Adipocyte (in vitro differentiated cells): Measurements from ENCODE around the gene GPN1.
"Not testable (repeated sequence)": the region's sequence is repeated elsewhere in the genome, so short reads cannot be mapped to it uniquely, and the experiment has no call there.

Experiments used
- DNase-seq: peaks from one replicate; pipeline ENCODE4 v3.0.0-alpha.2; 2015; ENCODE audit warnings: low read depth
- H3K27me3 ChIP-seq: replicated peaks from 2 replicates; pipeline ENCODE4 v1.7.0; 2013; ENCODE audit warnings: mild to moderate bottlenecking, low read length, moderate library complexity; ENCODE audit not compliant: control insufficient read depth, insufficient read depth
- H3K36me3 ChIP-seq: 2 replicates; pipeline ENCODE4 v1.7.0; 2013; ENCODE audit warnings: low read length, mild to moderate bottlenecking, moderate library complexity; ENCODE audit not compliant: control insufficient read depth, insufficient read depth, severe bottlenecking
- H3K4me1 ChIP-seq: 2 replicates; pipeline ENCODE4 v1.7.0; 2013; ENCODE audit warnings: mild to moderate bottlenecking, low read length, moderate library complexity; ENCODE audit not compliant: control insufficient read depth, insufficient read depth
- H3K4me3 ChIP-seq: 2 replicates; pipeline ENCODE4 v1.7.0; 2013; ENCODE audit warnings: mild to moderate bottlenecking, low read length, moderate library complexity
- H3K9ac ChIP-seq: 2 replicates; pipeline ENCODE4 v1.7.0; 2013; ENCODE audit warnings: mild to moderate bottlenecking, low read length, moderate library complexity
- H3K9me3 ChIP-seq: 2 replicates; pipeline ENCODE4 v1.7.0; 2013; ENCODE audit warnings: mild to moderate bottlenecking, low read length, moderate library complexity; ENCODE audit not compliant: control insufficient read depth

Gene GPN1

DNA sequence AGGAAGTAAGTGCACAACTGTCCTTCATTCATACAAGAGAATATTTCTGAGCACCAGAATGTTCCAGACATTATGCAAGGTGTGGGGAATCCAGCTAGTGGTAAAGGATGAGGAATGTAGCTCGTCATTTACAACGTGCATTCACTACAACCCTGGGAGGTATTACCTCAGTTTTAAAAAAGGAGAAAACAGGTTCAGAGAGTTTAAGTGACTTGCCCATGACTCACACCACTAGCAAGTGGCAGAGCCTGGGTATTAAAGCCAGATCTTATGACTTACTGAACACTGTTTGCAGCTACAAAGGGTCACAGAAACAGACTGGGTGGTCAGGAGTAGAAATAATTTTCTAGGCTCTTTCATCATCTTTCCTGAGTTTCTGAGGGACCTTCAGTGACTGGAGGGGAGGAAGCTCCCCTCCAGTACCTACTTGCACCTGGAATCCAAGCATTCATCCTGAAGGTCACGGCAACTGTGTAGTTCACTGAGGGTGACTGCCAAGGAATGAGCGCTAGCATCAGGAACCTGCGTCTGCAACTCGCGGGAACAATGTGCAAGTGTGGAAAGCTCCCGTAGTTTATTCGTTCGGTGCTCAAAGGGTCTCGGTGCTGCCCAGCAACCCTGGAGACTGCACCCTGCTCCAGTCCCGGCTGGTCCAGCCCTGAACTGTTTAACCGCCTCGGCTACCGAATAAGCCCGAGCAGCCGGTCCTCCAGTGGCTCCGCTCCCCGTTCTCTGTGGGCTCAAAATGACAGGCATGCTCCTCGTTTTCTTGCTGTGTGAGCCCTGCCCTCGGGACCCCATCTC, 685 bp upstream of the GPN1 start:
- Histone ChIP-seq H3K9ac (peak overlapping the region; percentile 98), H3K36me3 (peaks cover 44% of the 10 kb centered on the region), H3K4me3 (peak overlapping the region; percentile 100), H3K4me1 (peaks cover 10% of the 10 kb centered on the region), H3K27me3 (no peaks in the 10 kb centered on the region), H3K9me3 (no peaks in the 10 kb centered on the region)
- DNase-seq, result peak; percentile 72

DNA sequence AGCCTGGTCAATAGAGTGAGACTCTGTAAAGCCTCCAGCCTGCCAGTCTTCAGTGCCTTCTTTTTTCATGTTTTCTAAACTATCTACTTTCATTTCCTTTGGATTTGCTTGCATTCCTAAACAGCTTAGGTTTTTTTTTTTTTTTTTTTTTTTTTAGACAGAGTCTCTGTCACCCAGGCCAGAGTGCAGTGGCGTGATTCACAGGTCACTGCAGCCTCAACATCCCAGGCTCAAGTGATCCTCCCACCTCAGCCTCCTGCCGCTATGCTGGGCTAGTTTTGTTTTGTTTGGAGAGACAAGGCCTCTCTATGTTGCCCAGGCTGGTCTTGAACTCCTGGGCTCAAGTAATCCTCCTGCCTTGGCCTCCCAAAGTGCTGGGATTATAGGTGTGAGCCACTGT, 1.4 kb downstream of the GPN1 start:
- H3K9ac ChIP-seq, H3K27me3 ChIP-seq, H3K4me3 ChIP-seq, DNase-seq, H3K9me3 ChIP-seq, H3K4me1 ChIP-seq: not testable (repeated sequence)
- H3K36me3 ChIP-seq, result peaks cover 47% of the 10 kb centered on the region

DNA sequence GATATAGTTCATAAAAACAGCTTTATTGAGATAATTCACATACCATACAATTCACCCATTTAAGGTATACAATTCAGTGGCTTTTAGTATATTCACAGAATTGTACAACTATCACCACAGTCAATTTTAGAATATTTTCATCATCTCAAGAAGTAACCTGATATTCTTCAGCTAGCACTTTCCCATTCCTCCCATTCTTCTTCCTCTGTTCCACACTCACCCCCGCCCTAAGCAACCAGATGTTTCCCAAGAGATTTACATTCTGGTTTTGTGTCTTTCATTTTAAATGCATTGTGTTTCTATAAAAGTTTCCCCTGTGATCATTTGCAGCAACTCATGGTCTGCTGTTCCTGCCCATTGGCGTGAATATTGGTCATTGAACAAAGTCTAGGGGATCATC, 5.4 kb downstream of the GPN1 start:
- peaks cover 82% of the 10 kb centered on the region for H3K36me3 ChIP-seq

DNA sequence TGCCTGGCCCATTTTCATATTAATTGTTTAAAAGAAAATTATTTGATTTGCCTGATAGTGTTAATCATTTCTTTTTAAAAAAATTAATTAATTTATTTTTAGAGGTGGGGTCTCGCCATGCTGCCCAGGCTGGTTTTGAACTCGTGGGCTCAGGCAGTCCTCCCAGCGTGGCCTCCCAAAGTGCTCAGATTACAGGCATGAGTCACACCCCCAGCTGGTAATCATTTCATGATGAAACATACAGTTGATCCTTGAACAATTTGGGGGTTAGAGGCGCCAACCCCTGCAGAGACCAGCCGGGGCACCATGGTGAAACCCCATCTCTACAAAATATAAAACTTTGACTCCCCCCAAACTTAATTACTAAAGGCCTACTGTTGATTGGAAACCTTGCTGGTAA, 7.9 kb downstream of the GPN1 start:
- no peak for DNase-seq
- Histone ChIP-seq H3K4me1 (peaks cover 5% of the 10 kb centered on the region), H3K9me3 (no peaks in the 10 kb centered on the region), H3K27me3 (no peaks in the 10 kb centered on the region), H3K36me3 (peaks cover 92% of the 10 kb centered on the region), H3K4me3 (no peak overlapping the region), H3K9ac (no peak overlapping the region)

More for the DNA sequence above, 5.4 kb downstream of the GPN1 start:
- Histone ChIP-seq H3K4me1 (peaks cover 10% of the 10 kb centered on the region), H3K27me3 (no peaks in the 10 kb centered on the region), H3K4me3 (no peak overlapping the region), H3K9ac (no peak overlapping the region), H3K9me3 (no peaks in the 10 kb centered on the region)
- DNase-seq, result no peak

DNA sequence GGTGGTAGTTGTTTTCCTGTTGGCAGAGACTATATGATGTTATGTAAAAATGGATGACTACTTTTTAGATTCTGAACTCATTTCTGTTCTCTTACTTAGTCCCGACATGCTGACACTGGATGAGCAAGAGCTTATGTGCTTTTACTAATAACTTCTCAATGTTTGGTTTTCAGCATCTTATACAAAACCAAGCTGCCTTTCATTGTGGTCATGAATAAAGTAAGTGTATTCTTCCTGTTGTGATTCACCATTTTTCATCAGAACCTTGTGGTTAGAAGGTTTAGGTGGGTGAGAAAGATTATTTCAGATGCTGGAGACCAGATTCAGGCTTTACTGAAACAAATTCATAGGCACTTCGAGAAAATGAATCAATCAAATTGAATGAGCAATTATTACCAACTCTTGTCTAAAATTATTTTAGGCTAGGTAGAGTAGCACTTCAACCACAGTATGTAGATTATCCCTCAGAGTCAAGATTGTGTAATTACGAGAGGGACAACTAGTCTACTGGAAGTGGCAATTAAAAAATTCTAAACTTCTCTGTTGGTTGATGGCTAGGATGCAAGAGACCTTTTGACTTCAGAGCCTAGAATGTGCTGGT, 9.3 kb downstream of the GPN1 start:
- Histone ChIP-seq H3K4me3 (no peak overlapping the region), H3K4me1 (peaks cover 5% of the 10 kb centered on the region), H3K36me3 (peaks cover 87% of the 10 kb centered on the region), H3K9ac (no peak overlapping the region), H3K27me3 (no peaks in the 10 kb centered on the region), H3K9me3 (no peaks in the 10 kb centered on the region)
- peak; percentile 22 for DNase-seq

DNA sequence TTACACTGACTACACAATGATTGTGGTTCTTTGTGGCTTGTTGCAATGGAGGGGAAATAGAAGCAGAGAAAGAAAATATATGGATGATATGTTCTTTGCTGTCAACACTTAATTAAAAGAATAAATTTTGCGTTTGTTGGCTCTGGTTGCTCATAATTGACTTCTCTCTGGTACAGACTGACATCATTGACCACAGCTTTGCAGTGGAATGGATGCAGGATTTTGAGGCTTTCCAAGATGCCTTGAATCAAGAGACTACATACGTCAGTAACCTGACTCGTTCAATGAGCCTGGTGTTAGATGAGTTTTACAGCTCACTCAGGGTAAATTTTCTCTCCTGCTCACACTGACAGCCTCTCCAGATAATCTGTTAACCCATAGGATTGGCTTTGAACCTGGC, 9.9 kb downstream of the GPN1 start:
- no peak overlapping the region for H3K9ac ChIP-seq
- no peak overlapping the region for H3K4me3 ChIP-seq
- H3K9me3 ChIP-seq, result no peaks in the 10 kb centered on the region
- peaks cover 5% of the 10 kb centered on the region for H3K4me1 ChIP-seq
- no peak for DNase-seq
- H3K36me3 ChIP-seq, result peaks cover 88% of the 10 kb centered on the region
- no peaks in the 10 kb centered on the region for H3K27me3 ChIP-seq

DNA sequence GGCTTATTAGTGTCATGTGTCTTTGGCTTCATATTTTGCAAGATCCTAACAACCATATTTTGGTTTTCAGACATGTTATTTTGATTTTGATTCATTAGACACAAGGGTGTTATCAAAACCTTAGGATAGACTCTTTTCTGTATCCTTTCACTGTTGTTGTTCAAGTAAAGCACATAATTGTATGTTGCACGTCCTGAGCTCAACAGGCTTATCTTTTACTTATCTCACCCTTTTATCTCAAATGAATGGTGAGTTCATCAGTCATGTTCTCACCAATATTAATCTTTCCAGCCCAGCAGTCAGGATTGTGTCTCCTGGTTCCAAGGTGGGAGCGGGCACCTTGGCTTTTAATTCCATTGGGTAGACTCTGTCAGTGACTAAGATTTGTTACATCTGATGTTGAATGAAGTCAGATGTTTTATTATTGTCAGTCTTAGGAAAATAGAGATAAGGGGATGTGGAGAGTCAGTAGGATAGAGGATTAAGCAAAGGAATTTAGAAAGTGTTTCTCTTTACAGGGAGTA, 11.9 kb downstream of the GPN1 start:
- Histone ChIP-seq H3K9ac (no peak overlapping the region), H3K4me3 (no peak overlapping the region), H3K36me3 (peaks cover 84% of the 10 kb centered on the region), H3K9me3 (no peaks in the 10 kb centered on the region), H3K27me3 (no peaks in the 10 kb centered on the region), H3K4me1 (peaks cover 5% of the 10 kb centered on the region)
- no peak for DNase-seq

DNA sequence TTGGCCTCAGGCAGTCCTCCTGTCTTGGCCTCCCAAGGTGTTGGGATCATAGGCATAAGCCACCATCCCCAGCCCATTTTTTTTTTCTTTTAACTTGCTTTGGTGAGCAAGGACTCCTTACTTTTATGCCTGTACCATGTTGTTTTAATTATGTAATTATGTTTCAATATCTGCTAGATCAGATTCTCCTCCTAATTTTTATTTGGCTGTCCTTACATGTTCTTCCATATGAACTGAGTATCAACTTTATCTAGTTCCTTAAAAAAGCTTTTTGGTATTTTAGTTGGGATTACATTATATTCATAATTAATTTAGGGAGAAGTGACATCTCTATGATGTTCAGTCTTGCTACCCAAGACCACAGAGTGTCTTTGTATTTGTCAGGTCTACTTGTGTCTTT, 16.3 kb downstream of the GPN1 start:
- Histone ChIP-seq H3K36me3 (peaks cover 73% of the 10 kb centered on the region), H3K9me3 (no peaks in the 10 kb centered on the region), H3K4me3 (no peak overlapping the region), H3K4me1 (peaks cover 17% of the 10 kb centered on the region), H3K27me3 (no peaks in the 10 kb centered on the region), H3K9ac (no peak overlapping the region)
- DNase-seq, result no peak

DNA sequence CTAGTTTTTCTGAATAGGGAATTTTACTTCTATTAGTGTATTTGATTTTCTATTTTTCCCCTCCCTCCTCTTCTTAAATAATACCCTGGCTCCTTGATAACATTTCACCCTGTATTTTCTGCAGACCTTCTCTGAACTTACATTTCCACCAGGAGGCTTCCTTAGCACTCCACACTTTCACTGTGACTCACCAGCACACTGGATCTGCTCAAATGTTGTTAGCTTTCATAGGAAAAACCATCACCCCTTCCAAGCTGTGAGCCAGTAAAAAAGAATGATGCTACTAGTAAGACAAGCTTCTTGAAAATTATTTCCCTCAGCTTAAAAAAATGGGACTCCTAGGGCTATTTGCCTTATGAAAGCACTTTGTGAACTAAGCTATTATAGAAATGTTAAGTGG, 18.4 kb downstream of the GPN1 start:
- no peak for DNase-seq
- Histone ChIP-seq H3K4me3 (no peak overlapping the region), H3K27me3 (no peaks in the 10 kb centered on the region), H3K4me1 (peaks cover 22% of the 10 kb centered on the region), H3K9ac (no peak overlapping the region), H3K36me3 (peaks cover 71% of the 10 kb centered on the region), H3K9me3 (no peaks in the 10 kb centered on the region)

DNA sequence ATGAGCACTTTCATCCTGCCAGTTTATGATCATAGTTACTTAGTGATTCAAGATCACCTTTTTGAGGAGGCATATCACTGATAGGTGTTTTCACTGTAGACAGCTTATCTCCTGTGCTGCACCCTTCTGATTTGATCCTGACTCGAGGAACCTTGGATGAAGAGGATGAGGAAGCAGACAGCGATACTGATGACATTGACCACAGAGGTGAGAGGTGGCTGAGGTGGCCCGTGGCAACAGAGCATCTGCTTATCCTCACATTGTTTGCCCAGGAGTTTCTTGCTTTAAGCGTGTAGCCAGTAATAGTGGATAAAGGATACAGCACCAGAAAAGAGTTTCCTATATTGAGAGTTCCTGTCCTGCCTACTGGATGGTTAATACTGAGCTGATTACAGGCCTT, 18.9 kb downstream of the GPN1 start:
- H3K4me3 ChIP-seq, result no peak overlapping the region

DNA sequence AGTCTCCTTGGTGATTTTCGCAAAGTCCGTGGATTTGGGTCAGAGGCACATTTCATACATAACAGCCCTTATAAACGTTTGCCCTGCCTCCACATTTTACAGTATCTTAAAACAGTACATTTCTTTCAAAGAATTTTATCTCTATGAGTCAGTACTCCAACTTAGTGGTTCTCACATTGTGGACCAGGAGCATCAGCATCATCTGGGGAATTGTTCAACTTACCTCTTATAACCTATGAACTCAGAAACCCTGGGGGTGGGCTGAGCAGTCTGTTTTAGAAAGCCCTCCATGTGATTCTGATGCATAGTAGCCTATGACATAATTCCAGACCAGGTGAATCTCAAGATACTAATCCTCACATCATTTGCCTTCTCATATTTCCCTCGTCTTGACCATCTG, 22.2 kb downstream of the GPN1 start:
- Histone ChIP-seq H3K4me1 (peaks cover 22% of the 10 kb centered on the region), H3K27me3 (no peaks in the 10 kb centered on the region), H3K9me3 (no peaks in the 10 kb centered on the region), H3K36me3 (peaks cover 83% of the 10 kb centered on the region), H3K9ac (no peak overlapping the region), H3K4me3 (no peak overlapping the region)
- DNase-seq, result no peak

More for the DNA sequence above, 18.9 kb downstream of the GPN1 start:
- H3K27me3 ChIP-seq, result no peaks in the 10 kb centered on the region
- peaks cover 22% of the 10 kb centered on the region for H3K4me1 ChIP-seq
- H3K9me3 ChIP-seq, result no peaks in the 10 kb centered on the region
- DNase-seq, result no peak
- peaks cover 73% of the 10 kb centered on the region for H3K36me3 ChIP-seq
- no peak overlapping the region for H3K9ac ChIP-seq
